Endothelial cell of umbilical vein (primary cell): ENCODE results near the gene PYGB. TPM values are rescaled to one million over a fixed set of nuclear protein-coding genes. Genes with fewer than 3 reads are reported as not detected.

ENCODE experiments used
- BruUV-seq: library from RNA; stranded (reverse); fragments of 400-500 nt; replicated peaks from 2 replicates; lab custom pipeline; 2021; lab: Mats Ljungman, UMichigan
- CTCF ChIA-PET: fragments of 300-600, 350-600 bp; sonication (Branson Sonifier 250); formaldehyde crosslinking; loops from one replicate; lab custom pipeline; 2021; ENCODE audit warnings: antibody characterized with exemption, inconsistent platforms; lab: Charles Lee
- POLR2A ChIA-PET: fragments of 300-600, 350-600 bp; sonication (Branson Sonifier 250); formaldehyde crosslinking; loops from one replicate; lab custom pipeline; 2021; ENCODE audit warnings: antibody characterized with exemption, inconsistent platforms; lab: Charles Lee
- DNase-seq: peaks from one replicate; pipeline ENCODE4 v3.0.0-alpha.2; 2011; ENCODE audit warnings: low read depth, low spot score
- FAIRE-seq: peaks from 2 replicates; lab custom pipeline; 2011; peaks lifted over from hg19 to GRCh38; lab: Jason Lieb, UNC
- H2AFZ ChIP-seq: 2 replicates; pipeline ENCODE4 v1.6.0; 2012; ENCODE audit warnings: low read depth, low read length, control low read depth, inconsistent platforms
- H3K27ac ChIP-seq: 2 replicates; pipeline ENCODE4 v1.5.1; 2011; ENCODE audit warnings: low read depth, mild to moderate bottlenecking, control low read depth, low read length, moderate library complexity; ENCODE audit not compliant: insufficient read depth
- H3K27me3 ChIP-seq, 2 experiments: 2 replicates each; pipeline versions ENCODE4 v1.6.0 to v1.6.1; 2011; ENCODE audit warnings: low read length in 2 of 2, mixed read lengths in 1 of 2; ENCODE audit not compliant: control insufficient read depth in 2 of 2, insufficient read depth in 2 of 2
- H3K36me3 ChIP-seq, 2 experiments: 2 replicates in 1 of 2; 3 replicates in 1 of 2; pipeline ENCODE4 v1.5.1; 2011; ENCODE audit warnings: low read length in 2 of 2, mild to moderate bottlenecking in 1 of 2, moderate library complexity in 1 of 2; ENCODE audit not compliant: control insufficient read depth in 2 of 2, insufficient read depth in 2 of 2; ENCODE audit errors: extremely low read depth in 1 of 2
- H3K4me1 ChIP-seq: 3 replicates; pipeline ENCODE4 v1.5.1; 2011; ENCODE audit warnings: mild to moderate bottlenecking, low read length; ENCODE audit not compliant: control insufficient read depth, insufficient read depth; ENCODE audit errors: extremely low read depth
- H3K4me2 ChIP-seq: 2 replicates; pipeline ENCODE4 v1.6.1; 2011; ENCODE audit warnings: low read length, control low read depth, mixed read lengths; ENCODE audit not compliant: insufficient read depth
- H3K4me3 ChIP-seq, 3 experiments: fragments of 200-600 bp in 1 of 3; sonication (generic), shearing (Covaris generic) in 1 of 3; replicated peaks in 1 of 3; 2 replicates each; pipeline ENCODE4 v1.5.1; 2011 to 2016; ENCODE audit warnings: control low read depth in 3 of 3, low read length in 3 of 3, mild to moderate bottlenecking in 2 of 3, inconsistent platforms in 1 of 3, low read depth in 1 of 3, moderate library complexity in 1 of 3; ENCODE audit not compliant: insufficient read depth in 1 of 3
- H3K79me2 ChIP-seq: 2 replicates; pipeline ENCODE4 v1.6.0; 2012; ENCODE audit warnings: low read length, inconsistent platforms; ENCODE audit not compliant: control insufficient read depth, insufficient read depth
- H3K9ac ChIP-seq: replicated peaks from 2 replicates; pipeline ENCODE3; 2011; ENCODE audit warnings: low read length, control low read depth; ENCODE audit not compliant: insufficient read depth; ENCODE audit errors: extremely low read depth
- H3K9me1 ChIP-seq: replicated peaks from 3 replicates; pipeline ENCODE4 v1.6.0; 2011; ENCODE audit warnings: mild to moderate bottlenecking, low read length; ENCODE audit not compliant: control insufficient read depth, insufficient read depth; ENCODE audit errors: extremely low read depth
- H3K9me3 ChIP-seq: replicated peaks from 2 replicates; pipeline ENCODE4 v1.5.1; 2012; ENCODE audit warnings: low read length, inconsistent platforms; ENCODE audit not compliant: control insufficient read depth, insufficient read depth
- H4K20me1 ChIP-seq: replicated peaks from 2 replicates; pipeline ENCODE3; 2011; ENCODE audit warnings: mild to moderate bottlenecking, low read length; ENCODE audit not compliant: control insufficient read depth, insufficient read depth; ENCODE audit errors: extremely low read depth
- CTCF ChIP-seq, 2 donors: IDR thresholded peaks; 1 replicate in 1 of 2; 2 replicates in 1 of 2; pipeline ENCODE4 v1.5.1; 2011; ENCODE audit warnings: low read length in 2 of 2, mild to moderate bottlenecking in 2 of 2, moderate library complexity in 2 of 2, control low read depth in 1 of 2, inconsistent platforms in 1 of 2, low read depth in 1 of 2; ENCODE audit not compliant: insufficient read depth in 1 of 2; ENCODE audit errors: extremely low read depth in 1 of 2
- EZH2 ChIP-seq: IDR thresholded peaks from 2 replicates; pipeline ENCODE4 v1.6.1; 2012; ENCODE audit warnings: borderline replicate concordance, low read depth, mild to moderate bottlenecking, moderate library complexity, low read length, inconsistent platforms; ENCODE audit not compliant: severe bottlenecking
- FOS ChIP-seq: IDR thresholded peaks from 2 replicates; pipeline ENCODE4 v1.6.1; 2011; ENCODE audit warnings: mild to moderate bottlenecking, low read length, moderate library complexity, borderline replicate concordance; ENCODE audit not compliant: insufficient read depth
- GATA2 ChIP-seq: IDR thresholded peaks from 2 replicates; pipeline ENCODE4 v1.7.0; 2011; ENCODE audit warnings: low read depth, mild to moderate bottlenecking, moderate library complexity, mixed read lengths, low read length; ENCODE audit not compliant: insufficient read length, insufficient read depth
- JUN ChIP-seq: IDR thresholded peaks from 2 replicates; pipeline ENCODE4 v1.6.1; 2011; ENCODE audit warnings: borderline replicate concordance, low read depth; ENCODE audit not compliant: insufficient read length, insufficient read depth
- MAX ChIP-seq: IDR thresholded peaks from 2 replicates; pipeline ENCODE4 v1.6.1; 2011; ENCODE audit not compliant: insufficient read depth, insufficient read length
- MYC ChIP-seq: IDR thresholded peaks from one replicate; pipeline ENCODE4 v1.6.1; 2011; ENCODE audit warnings: mild to moderate bottlenecking, low read depth, low read length
- POLR2A ChIP-seq: IDR thresholded peaks from 2 replicates; pipeline ENCODE4 v1.6.1; 2012; ENCODE audit warnings: low read depth, mild to moderate bottlenecking, control low read depth, low read length
- POLR2AphosphoS5 ChIP-seq: IDR thresholded peaks from 2 replicates; pipeline ENCODE4 v1.6.1; 2012; ENCODE audit warnings: low read depth, mild to moderate bottlenecking, control low read depth, low read length, moderate library complexity; ENCODE audit not compliant: insufficient read depth
- dilution Hi-C: fragments of 300-500 bp; cut with MboI; formaldehyde crosslinking; loops from one replicate; pipeline ENCODE4 v1.15.0; 2019; ENCODE audit warnings: low sequenced_read_pairs; ENCODE audit not compliant: extremely low pct_ligation_motif_present
- intact Hi-C: fragments of 100-400 bp; cut with micrococcal nuclease; formaldehyde crosslinking; loops from one replicate; pipeline ENCODE4 v1.10.0; 2022
- polyA plus RNA-seq, 4 experiments: library from polyadenylated mRNA; depleted of rRNA in 3 of 4; stranded (reverse) in 3 of 4; unstranded in 1 of 4; fragments of >200 nt; gene quantifications; 2 replicates each; pipeline versions ENCODE4 v1.2.1 to v1.2.3, GENCODE V29; 2011 to 2012; ENCODE audit warnings: missing spikeins in 1 of 4
- total RNA-seq: library from RNA; stranded (reverse); gene quantifications from 2 replicates; pipeline ENCODE4 v1.2.3, GENCODE V29; 2021

PYGB gene
- total and polyA plus RNA-seq, 2 donors (not counting 3 experiments of a cell fraction or from before 2014, with no cell fraction given) = 36.1 to 60.2 TPM

- H3K4me3 ChIP-seq = no peak overlapping the region
- no peaks in the 10 kb centered on the region for H3K79me2 ChIP-seq
- no peak overlapping the region for H3K4me2 ChIP-seq
- dilution Hi-C loops = no loop called here
- ChIA-PET POLR2A (no interaction called here), CTCF (interaction anchor here (1.9 to 3.2 kb wide), 2 partner anchors 9 to 91 kb away, joined by 5 to 26 read pairs; no protein-coding TSS in a partner anchor)
- BruUV-seq = no TSS peak
- intact Hi-C loops = no loop called here
- TF ChIP-seq FOS = no peak
- no peak for TF ChIP-seq GATA2
- no peak for TF ChIP-seq CTCF (IDR thresholded peaks at IDR 0.05; ENCODE audit: extremely low read depth in 1 of 2, insufficient read depth in 1 of 2, low read depth in 1 of 2, low read length in 2 of 2)
- no peak for TF ChIP-seq JUN
- TF ChIP-seq MYC = no peak
- no peak for TF ChIP-seq POLR2A
- TF ChIP-seq MAX = no peak
- TF ChIP-seq POLR2AphosphoS5 = no peak
- no peak for TF ChIP-seq EZH2
- FAIRE-seq (no peak), DNase-seq (no peak)
- no peaks in the 10 kb centered on the region for H3K9me3 ChIP-seq
- H3K4me1 ChIP-seq = peaks cover 16% of the 10 kb centered on the region
- H4K20me1 ChIP-seq = no peaks in the 10 kb centered on the region
- no peak overlapping the region for H3K27ac ChIP-seq
- H2AFZ ChIP-seq = no peak overlapping the region
- no peaks in the 10 kb centered on the region for H3K9me1 ChIP-seq
- H3K27me3 ChIP-seq = no peaks in the 10 kb centered on the region
- peaks cover 0 to 3% of the 10 kb centered on the region in 2 experiments for H3K36me3 ChIP-seq
- no peak overlapping the region for H3K9ac ChIP-seq
Measured at GRCh38 chr20:25308083-25308491, 60.2 kb downstream of the PYGB start.
